GM19025 (cell line): Measurements from ENCODE around the gene MAGED2.
A peak's percentile ranks its signal among the peaks of the same experiment; 100 is the strongest.
"Not testable (repeated sequence)": the region's sequence is repeated elsewhere in the genome, so short reads cannot be mapped to it uniquely, and the experiment has no call there.

Source experiments
- ATAC-seq: cut with Tn5 transposase; IDR thresholded peaks from one replicate; pipeline ENCODE4 v1.9.1; 2021; ENCODE audit warnings: mild to moderate bottlenecking, low read depth, moderate library complexity; ENCODE audit not compliant: unreplicated experiment

The MAGED2 gene, protein sequence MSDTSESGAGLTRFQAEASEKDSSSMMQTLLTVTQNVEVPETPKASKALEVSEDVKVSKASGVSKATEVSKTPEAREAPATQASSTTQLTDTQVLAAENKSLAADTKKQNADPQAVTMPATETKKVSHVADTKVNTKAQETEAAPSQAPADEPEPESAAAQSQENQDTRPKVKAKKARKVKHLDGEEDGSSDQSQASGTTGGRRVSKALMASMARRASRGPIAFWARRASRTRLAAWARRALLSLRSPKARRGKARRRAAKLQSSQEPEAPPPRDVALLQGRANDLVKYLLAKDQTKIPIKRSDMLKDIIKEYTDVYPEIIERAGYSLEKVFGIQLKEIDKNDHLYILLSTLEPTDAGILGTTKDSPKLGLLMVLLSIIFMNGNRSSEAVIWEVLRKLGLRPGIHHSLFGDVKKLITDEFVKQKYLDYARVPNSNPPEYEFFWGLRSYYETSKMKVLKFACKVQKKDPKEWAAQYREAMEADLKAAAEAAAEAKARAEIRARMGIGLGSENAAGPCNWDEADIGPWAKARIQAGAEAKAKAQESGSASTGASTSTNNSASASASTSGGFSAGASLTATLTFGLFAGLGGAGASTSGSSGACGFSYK

DNA sequence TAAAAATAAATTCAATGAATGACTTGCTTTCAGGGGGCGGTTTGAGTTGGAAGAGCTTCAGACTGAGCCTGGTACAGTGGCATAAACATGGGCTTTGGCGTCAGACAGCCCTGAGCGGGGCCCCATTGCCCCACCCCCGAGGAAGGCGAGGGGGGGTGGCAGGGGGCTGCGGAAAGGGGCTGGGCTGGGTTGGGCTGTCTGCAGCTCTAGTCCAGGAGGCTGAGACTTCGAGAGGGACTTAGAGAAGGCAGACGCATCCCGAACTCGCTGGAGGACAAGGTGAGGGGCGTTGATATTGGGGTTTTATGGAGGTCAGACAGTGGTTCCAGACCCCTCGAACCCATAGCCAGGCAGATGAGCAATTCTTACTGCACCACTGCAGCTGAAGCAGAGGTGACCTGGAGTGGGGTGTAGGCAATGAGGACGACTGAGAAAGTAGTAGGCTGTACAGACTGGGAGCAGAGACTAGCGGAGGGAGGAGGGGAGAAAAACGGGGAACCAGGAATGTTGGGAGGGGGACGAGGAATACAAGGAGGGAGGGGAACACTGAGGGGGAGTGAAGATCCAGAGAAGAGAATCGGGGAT, at the start of gene MAGED2:
Gene MAGED2, plus strand, starts transcription at position 222 of the 585 bp plus-strand sequence. CDS start 1,587 bp downstream, outside the sequence.
- no peak for ATAC-seq

DNA sequence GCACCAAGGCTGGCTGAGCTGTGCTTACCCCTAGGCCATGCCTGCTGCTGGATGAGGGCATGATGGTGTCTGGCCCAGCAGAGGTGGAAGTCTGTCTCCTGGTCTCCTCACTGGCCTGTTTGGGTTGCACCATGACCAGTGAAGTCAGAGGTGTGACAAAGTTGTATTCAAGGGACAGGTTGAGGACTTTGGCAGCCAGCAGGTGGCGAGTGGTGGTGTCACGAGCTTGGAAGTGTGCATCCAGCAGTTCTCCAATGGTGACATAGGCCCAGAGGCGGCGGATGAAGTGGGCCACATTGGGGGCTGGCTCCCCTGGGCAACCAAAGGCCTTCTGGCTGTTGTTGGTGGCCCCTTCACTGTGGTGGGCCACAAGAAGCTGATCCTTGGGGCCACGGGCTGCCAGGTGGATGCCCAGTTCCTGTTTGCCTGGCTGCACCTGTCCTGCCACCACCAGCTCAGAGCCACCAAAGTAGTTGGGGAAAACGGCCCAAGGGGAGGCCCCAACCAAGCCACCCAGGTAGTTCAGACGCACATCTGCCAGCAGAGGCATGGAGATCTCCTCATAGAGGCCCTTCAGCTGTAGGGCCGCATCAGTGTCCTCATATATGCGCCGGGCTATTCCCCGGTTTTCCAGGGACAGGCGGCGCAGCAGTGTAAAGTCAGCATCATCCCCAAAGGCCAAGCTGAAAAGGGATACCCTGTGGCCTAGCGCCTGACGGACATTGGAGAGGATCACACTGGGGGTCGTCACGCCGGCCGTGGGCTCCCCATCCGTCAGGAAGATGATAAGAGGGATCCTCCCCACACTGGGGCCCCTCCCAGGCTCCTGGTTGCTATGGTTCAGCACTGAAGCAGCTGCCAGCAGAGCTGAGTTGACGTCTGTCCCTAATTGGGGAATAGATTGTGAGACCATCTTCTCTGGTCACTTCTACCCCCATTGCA, 49.2 kb upstream of the MAGED2 start:
- ATAC-seq = no peak

DNA sequence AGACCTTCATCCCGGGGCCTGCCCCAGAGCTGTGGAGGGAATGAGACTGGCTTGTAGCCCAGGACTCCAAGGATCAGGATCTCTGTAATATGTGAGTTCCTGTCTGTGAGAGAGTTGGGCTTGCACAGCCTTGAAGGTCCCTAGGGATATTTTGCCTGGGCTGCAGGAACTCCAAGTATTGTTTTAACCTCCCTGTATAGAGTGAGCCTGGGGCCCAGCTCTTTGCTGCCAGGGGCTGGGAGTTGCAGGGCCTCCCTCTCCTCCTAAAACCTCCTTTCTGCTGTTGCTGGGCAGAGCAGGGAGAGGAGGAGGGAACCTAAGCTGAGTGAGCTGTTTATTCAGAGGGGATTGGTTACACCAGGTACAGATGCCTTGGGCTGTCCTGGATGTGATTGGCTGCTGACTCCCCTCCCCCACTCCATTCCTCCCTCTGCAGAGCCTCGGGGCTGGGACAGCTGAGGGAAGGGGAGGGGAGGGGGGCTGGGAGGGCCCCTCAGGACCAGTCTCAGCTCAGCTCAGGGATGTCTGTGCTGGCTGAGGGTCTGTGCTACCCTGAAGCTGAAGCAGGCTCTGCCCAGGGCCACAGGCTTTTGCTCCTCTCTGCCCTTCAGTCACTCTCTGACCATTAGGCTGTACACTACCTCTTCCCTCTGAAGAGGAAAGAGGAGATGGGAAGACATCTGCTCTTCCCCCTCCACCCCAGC, 33.0 kb upstream of the MAGED2 start:
- ATAC-seq = not testable (repeated sequence)

DNA sequence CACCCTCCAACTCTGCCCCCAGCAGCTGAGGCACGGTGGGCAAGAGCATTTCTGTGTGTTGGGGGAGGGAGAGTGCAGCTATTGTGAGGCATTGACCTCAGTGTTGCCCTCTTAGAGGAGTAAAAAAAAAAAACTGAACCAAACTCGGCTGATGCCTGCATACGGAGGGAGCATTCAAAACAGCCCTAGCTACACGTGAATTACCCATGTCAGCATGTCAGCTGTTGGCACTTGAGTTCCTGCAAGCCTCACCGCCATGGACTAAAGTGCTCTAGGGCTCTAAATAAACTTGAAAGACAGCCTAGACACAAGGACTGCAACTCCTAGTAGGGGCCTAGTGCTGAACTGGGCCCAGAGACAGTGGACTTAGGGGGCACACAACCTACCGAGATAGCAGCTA, 31.5 kb upstream of the MAGED2 start:
- no peak for ATAC-seq

DNA sequence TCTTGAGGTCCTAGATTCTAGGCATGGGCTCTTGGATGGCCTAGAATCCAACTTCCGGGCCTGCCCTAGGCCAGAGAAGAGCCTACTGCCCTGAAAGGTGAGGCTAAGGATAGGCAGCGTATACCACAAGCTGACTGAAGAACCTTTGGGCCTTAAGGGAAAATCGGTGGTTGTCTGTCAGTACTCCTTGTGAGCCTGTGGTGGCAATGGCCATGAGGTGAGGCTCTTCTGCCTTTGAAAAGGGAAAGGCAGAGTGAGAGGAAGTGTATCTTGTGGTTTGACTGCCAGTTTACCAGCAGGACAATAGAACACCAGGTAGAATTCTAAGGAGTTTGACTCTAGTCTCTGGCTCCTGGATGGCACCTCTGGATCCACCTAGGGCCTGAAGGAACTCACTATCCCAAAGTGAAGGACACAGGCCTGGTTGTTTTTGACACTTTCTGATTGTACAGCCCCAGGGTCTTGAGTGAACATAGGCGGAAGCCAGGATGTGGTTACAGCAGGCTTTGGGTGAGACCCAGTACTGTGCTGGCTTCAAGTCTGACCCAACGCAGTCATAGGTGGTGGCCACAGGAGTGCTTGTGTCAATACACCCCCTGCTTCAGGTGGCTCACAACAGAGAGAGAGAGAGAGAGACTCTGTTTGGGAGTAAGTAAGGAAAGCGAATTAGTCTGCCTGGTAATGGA, 30.4 kb upstream of the MAGED2 start:
- no peak for ATAC-seq

DNA sequence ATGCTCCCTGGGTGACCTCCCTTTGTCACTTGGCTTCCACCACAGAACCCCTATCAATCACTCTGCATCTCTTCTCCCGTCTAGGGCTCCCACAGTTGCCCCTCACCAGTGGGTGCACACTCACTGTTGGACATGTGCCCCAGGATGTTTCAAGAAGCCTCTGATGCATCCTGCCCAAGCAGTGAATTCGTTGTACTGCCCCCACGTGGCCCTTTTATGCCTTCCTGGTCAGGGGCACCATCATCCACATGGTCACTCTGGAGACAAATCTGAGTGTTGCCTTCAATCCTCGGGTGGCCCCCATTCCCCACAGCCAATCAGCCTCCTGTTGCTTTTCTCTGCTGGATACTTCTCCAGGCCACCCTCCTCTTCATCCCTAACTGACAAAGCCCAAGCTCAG, 21.6 kb upstream of the MAGED2 start:
- ATAC-seq = no peak

DNA sequence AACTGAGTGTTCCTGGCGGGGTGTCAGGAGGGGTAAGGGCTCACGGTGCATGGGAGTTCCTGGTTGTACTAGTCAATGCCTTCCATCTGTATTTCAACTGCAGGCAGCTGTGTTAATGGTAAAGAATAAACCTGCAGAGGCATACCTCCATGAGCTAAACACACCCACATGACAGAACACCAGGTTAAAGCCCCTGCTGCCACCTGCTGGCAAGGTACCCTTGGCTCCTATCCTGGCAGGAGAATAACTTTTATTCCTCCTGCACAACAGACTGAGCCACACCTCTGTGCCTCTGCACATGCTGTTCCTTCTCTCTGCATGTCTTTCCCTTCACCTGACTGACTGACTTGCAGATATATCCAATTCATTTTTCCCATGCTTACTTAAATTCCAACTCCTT, 20.6 kb upstream of the MAGED2 start:
- ATAC-seq = no peak

DNA sequence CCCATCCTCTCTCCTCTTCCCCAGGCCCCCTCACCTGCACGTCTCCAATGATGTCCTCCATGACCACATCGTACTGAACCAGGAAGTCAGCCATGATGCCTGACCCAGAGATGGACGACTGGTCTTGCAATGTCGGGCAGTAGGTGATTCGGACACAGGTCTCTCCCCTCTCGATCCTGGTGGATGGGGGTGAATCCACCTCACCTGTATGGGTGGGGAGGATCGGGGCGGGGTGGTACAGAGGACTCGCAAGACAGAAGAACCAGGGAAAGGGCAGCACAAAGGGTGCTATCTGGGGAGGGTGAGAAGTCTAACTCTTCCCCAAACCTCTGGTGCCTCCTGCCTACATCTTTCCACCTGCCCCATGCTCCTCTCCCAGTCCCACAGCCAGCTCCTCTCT, 19.1 kb upstream of the MAGED2 start:
- no peak for ATAC-seq

DNA sequence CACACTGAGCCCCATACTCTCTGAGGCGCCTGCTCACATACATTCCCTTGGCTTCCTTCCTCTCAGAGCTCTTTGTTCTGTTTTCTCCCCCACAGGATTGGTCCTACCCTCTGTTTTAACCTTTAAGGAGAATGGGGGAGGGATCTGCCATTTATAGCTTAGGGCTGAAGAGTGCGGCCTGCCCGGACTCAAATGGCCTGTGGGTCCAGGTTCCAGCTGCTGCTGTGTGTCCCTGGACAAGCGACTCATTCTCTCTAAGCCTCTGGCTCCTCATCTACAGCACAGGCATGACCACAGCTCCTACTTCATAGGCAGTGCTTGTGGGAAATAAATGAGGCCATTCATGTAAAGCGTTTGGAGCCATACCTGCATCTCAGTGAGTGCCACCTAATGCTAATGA, 18.1 kb upstream of the MAGED2 start:
- not testable (repeated sequence) for ATAC-seq

DNA sequence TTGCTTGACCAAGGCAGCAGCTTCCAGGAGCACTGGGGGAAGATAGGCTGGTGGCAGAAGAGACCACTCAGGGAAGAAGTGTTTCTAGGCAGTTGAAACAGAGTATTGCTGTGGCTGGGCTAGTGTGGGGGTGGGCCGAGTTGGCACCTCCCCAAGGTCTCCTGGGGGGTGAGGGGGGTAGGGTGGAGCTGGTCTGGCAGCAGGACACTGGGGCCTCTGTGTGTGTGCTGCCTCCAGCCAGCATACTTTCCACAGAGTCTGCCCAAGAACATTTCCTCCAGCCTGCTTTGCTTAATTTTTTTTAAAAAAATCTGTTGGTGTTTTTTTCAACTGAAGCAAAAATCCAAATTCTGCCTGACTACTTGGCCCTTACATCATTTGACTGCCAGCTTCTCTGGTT, 13.5 kb upstream of the MAGED2 start:
- no peak for ATAC-seq

DNA sequence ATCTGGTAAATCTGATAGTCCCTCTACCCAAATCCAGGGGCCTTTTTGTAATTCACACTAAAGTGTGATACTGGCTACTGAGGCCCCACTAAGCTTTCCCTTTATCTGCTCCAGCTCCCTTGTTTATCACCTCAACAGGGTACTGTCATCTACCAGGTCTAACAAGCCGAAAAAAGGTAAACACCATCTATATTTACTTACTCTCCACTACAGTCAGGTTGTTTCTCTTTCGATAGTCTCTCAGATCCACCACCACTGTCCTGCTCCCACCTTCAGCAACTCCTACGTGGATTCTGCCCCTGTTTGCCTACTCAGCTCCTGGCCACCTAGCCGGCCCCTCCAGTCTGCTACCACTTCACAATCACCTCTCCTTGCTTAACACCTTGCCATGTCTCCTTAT, 12.8 kb upstream of the MAGED2 start:
- ATAC-seq = no peak

DNA sequence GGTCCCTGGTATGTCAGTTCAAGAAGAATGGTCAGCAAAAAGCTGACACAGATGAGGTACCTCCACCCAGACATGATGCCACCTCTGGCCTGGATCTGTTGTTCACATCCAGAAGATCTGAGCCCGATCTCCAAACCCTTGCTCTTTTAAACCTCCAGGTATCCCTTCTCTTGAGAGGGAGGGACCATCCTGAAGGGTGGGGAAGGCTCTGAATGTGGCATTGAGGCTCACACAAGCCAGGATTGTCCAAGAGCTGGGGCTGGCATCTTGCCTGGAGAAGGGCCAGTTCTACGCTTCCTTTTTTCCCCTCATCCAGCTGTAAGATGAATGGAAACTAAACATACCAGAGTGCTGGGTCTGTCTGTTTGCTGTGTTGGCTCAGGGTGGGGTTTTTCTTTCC, 9.4 kb upstream of the MAGED2 start, which contains the start of gene ITIH6:
Gene ITIH6, minus strand, starts transcription at position 119 of the 400 bp plus-strand sequence. Its CDS starts 45 bp downstream, at position 74.
- no peak for ATAC-seq

DNA sequence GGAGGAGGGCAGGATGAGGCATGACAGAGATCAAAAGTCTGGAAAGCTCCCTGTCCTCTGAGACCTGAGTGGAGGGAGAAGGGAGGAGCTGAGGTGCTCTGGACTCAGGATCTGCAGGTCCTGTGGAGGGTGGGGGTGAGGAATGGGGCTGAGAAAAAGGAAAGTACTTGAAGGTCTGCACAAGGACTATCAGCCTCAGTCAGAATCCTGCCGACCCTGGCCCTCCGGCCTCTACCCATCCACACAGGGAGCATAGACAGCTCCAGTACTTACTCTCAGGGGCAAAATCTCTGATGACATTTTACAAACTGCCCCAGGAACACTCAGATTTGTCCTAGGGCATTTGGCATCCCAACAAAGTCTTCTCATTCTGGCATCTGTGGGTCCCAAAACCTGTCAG, 8.5 kb upstream of the MAGED2 start:
- ATAC-seq = no peak

DNA sequence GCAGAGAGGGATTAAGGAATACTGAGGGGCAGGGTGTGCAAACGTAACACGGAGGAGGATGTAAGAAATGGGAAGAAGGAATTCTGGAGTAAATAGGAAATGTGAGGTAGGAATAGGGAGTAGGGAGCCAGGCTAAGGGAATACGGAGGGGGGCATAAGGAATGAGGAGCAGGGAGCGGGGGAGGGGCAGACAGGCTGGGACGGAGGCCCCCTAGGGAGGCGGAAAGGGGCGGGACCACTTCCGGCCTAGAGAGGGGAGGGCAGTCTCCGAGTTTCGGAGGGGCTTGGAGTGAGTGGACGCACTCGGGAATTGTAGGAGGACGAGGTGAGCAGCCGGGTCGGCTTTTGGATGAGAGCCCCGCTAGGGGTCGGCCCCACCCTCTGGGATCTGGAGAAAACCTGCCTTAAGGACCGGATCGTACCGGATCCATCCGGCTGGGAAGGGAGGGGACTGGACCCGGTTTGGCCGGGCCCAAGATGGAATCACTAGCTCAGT, 612 bp downstream of the MAGED2 start:
- ATAC-seq = peak; percentile 18

DNA sequence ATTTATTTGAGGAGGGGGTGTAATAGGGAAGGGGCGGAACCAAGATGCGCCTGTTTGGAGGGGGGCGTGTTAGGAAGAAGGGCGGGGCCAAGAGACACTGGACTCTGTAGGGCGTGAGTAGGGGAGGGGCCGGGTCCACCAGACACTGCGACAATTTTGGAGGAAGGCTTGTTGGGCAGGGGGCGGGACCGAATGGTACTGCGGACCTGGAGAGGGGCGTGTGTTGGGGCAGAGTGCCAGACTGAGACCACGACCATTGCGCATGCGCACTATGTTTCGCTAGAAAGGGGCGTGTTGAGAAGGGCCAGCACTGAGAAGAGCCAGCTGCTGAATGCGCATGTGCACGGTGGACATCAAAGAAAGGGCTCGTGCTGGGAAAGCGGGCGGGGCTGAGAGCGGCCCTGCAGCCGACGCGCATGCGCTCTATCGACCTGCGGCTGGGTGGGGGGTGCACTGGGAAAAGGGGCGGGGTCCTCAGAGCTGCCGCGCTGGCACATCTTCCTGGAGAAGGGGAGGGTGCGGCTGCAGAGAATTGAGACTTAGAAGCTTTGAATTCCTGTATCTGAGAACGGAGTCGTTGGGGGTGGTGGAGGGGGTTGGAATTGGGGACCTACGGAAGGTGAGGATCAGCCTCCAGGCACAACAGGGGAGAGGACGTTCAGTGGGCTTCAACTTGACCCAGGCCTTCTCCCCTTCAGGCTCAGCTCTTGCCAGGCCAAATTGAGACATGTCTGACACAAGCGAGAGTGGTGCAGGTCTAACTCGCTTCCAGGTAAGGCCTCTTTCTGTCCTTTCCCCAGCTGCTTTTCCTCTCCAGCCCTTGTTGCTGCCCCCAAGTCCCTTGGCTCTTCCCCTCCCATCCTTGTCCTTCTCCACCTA, 1.3 kb downstream of the MAGED2 start:
- peak; percentile 78 for ATAC-seq

DNA sequence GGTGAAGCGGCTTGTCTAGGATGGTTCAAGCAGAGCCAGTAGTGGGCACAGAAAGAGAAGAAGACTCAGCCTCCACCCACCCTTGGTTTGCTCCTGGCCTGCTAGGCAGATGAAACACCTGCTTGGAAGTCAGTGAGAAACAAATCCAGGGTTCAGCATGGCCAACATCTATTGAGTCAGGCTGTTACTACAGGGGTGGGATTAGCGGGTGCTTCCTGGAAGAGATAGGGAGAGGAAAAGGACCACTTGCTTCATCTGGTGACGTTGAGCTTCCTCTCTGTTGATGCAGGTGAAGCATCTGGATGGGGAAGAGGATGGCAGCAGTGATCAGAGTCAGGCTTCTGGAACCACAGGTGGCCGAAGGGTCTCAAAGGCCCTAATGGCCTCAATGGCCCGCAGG, 3.0 kb downstream of the MAGED2 start:
- no peak for ATAC-seq

DNA sequence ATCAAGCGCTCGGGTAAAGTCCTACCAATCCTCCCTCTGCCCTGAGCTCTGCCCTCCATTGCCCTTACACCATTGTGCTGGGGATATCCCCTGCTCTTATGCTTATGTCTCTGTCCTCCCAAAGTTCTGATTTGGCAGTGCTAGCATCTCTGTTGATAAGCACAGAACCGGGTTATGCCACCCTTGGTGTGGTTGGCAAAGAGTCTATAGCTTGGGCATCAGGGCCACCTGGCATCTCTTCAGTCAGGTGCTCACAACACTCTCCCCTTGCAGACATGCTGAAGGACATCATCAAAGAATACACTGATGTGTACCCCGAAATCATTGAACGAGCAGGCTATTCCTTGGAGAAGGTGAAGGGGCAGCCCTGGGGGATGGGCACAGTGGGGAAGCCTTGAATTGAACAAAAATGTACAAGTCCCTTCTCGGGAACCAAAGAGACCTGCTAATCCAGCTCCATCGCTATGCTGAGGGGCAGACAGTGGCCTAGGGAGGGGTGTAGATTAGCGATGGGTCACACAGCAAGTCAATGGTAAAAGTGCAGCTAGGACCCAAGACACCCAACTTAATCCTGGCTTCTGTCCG, 3.8 kb downstream of the MAGED2 start:
- no peak for ATAC-seq

DNA sequence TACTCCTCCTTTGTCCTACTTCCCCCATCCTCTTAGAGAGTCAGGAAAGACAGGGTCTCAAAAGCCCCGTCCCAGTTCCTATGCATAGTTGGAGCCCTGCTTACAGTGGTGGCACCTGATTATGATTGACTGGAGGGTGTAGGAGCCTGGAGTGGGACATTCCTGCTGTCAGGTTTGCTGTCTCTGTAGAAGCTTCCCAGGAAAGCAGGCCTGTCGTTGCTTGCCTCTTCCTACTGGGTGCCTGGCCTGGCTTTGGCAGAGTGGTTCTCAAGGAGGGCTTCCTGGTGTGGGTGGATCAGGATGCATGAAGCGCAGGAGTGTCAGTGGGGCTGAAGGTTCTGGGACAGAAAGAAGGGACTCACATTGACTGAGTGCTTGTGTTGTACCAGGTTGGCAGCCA, 4.8 kb downstream of the MAGED2 start:
- no peak for ATAC-seq
